Loucy (cell line): ENCODE data around the gene KRTAP10-3.
"Not testable (repeated sequence)": the region's sequence is repeated elsewhere in the genome, so short reads cannot be mapped to it uniquely, and the experiment has no call there.

ENCODE experiments used
- H2AFZ ChIP-seq: fragments of 200-600 bp; sonication (generic); 2 replicates; pipeline ENCODE4 v1.6.0; 2016; ENCODE audit warnings: antibody characterized with exemption, mild to moderate bottlenecking, low read length, moderate library complexity
- H3F3A ChIP-seq: fragments of 200-600 bp; 2 replicates; pipeline ENCODE4 v1.6.0; 2016; ENCODE audit warnings: antibody characterized with exemption, low read depth, mild to moderate bottlenecking
- H3K27me3 ChIP-seq: fragments of 200-600 bp; sonication (generic); 2 replicates; pipeline ENCODE4 v1.6.1; 2014; ENCODE audit warnings: low read length, mild to moderate bottlenecking; ENCODE audit not compliant: insufficient read depth, poor library complexity, severe bottlenecking
- H3K36me3 ChIP-seq: fragments of 200-600 bp; sonication (generic); 2 replicates; pipeline ENCODE4 v1.6.1; 2016; ENCODE audit warnings: low read length; ENCODE audit not compliant: insufficient read depth
- H3K4me1 ChIP-seq: fragments of 200-600 bp; sonication (generic); 2 replicates; pipeline ENCODE4 v1.5.1; 2014; ENCODE audit warnings: low read length, mild to moderate bottlenecking; ENCODE audit not compliant: insufficient read depth, poor library complexity, severe bottlenecking
- H3K4me2 ChIP-seq: fragments of 200-600 bp; sonication (generic); 2 replicates; pipeline ENCODE4 v1.6.0; 2014; ENCODE audit warnings: antibody characterized with exemption, low read length, low read depth, mild to moderate bottlenecking; ENCODE audit not compliant: poor library complexity, severe bottlenecking
- H3K4me3 ChIP-seq: fragments of 200-600 bp; sonication (generic); 2 replicates; pipeline ENCODE4 v1.5.1; 2014; ENCODE audit warnings: low read length, mild to moderate bottlenecking, mixed read lengths; ENCODE audit not compliant: poor library complexity, severe bottlenecking
- H3K79me2 ChIP-seq: fragments of 200-600 bp; sonication (generic); 2 replicates; pipeline ENCODE4 v1.6.1; 2014; ENCODE audit warnings: low read length; ENCODE audit not compliant: insufficient read depth
- H3K9ac ChIP-seq: fragments of 200-600 bp; sonication (generic); 2 replicates; pipeline ENCODE4 v1.6.0; 2014; ENCODE audit warnings: mild to moderate bottlenecking, low read depth, low read length, moderate library complexity; ENCODE audit not compliant: poor library complexity, severe bottlenecking
- H3K9me2 ChIP-seq: fragments of 200-600 bp; sonication (generic); replicated peaks from 2 replicates; pipeline ENCODE4 v1.6.1; 2016; ENCODE audit warnings: low read depth, low read length, mixed read lengths
- H3K9me3 ChIP-seq: fragments of 200-600 bp; sonication (generic); 2 replicates; pipeline ENCODE4 v1.6.1; 2014; ENCODE audit warnings: mild to moderate bottlenecking, antibody characterized with exemption, low read length, low read depth; ENCODE audit not compliant: insufficient read depth
- H4K20me1 ChIP-seq: fragments of 200-600 bp; sonication (generic); 2 replicates; pipeline ENCODE4 v1.6.0; 2014; ENCODE audit warnings: antibody characterized with exemption, low read length, mild to moderate bottlenecking; ENCODE audit not compliant: insufficient read depth, poor library complexity, severe bottlenecking
- CTCF ChIP-seq: fragments of 200-600 bp; sonication (generic); conservative IDR thresholded peaks from 2 replicates; pipeline ENCODE4 v1.5.1; 2014; ENCODE audit warnings: mild to moderate bottlenecking, antibody characterized with exemption, low read length
- EZH2phosphoT487 ChIP-seq: fragments of 200-600 bp; IDR thresholded peaks from 2 replicates; pipeline ENCODE4 v1.6.1; 2018; ENCODE audit warnings: antibody characterized with exemption, mild to moderate bottlenecking, moderate library complexity, borderline replicate concordance

Gene KRTAP10-3

GRCh38 chr21:44551340-44551961 is 7.1 kb downstream of the KRTAP10-3 start, which contains the start of gene KRTAP10-2:
Gene KRTAP10-2, minus strand, starts transcription at chr21:44551505. Its CDS starts 47 bp downstream, at chr21:44551458.
- no peaks in the 10 kb centered on the region for H3K27me3 ChIP-seq

GRCh38 chr21:44550807-44551206 is 7.8 kb downstream of the KRTAP10-3 start:
- H3K9me3 ChIP-seq, result no peaks in the 10 kb centered on the region; the same call in 1 of the 2 replicates
- no peaks in the 10 kb centered on the region for H3F3A ChIP-seq
- no peaks in the 10 kb centered on the region for H3K9me2 ChIP-seq
- no peak overlapping the region for H3K4me2 ChIP-seq
- no peak overlapping the region for H2AFZ ChIP-seq
- H4K20me1 ChIP-seq, result no peaks in the 10 kb centered on the region
- H3K4me3 ChIP-seq, result no peak overlapping the region
- no peaks in the 10 kb centered on the region for H3K79me2 ChIP-seq
- H3K9ac ChIP-seq, result no peak overlapping the region
- H3K4me1 ChIP-seq, result no peaks in the 10 kb centered on the region
- H3K27me3 ChIP-seq, result no peaks in the 10 kb centered on the region
- no peak for TF ChIP-seq EZH2phosphoT487
- TF ChIP-seq CTCF, result no peak
- H3K36me3 ChIP-seq, result no peaks in the 10 kb centered on the region

More at GRCh38 chr21:44551340-44551961, 7.1 kb downstream of the KRTAP10-3 start, which contains the start of gene KRTAP10-2:
- Histone ChIP-seq H2AFZ (no peak within 1 kb of the TSS), H3F3A (no peaks in the 10 kb centered on the region), H3K4me3 (no peak within 1 kb of the TSS), H3K36me3 (no peaks in the 10 kb centered on the region), H3K4me2 (no peak within 1 kb of the TSS), H3K4me1 (no peaks in the 10 kb centered on the region), H3K79me2 (no peaks in the 10 kb centered on the region), H4K20me1 (no peaks in the 10 kb centered on the region), H3K9me2 (no peaks in the 10 kb centered on the region), H3K9me3 (no peaks in the 10 kb centered on the region; the same call in 1 of the 2 replicates), H3K9ac (no peak within 1 kb of the TSS)
- no peak for TF ChIP-seq EZH2phosphoT487
- TF ChIP-seq CTCF, result no peak

GRCh38 chr21:44550285-44550684 is 8.3 kb downstream of the KRTAP10-3 start:
- not testable (repeated sequence) for H3F3A ChIP-seq, H3K79me2 ChIP-seq, H3K4me1 ChIP-seq, H3K9ac ChIP-seq, H3K36me3 ChIP-seq, H3K4me2 ChIP-seq, H3K9me2 ChIP-seq, H4K20me1 ChIP-seq, H2AFZ ChIP-seq, H3K27me3 ChIP-seq, H3K4me3 ChIP-seq, H3K9me3 ChIP-seq
